GM11168 (cell line): ENCODE results near the gene KRTAP12-1.
"Not testable (repeated sequence)": the region's sequence is repeated elsewhere in the genome, so short reads cannot be mapped to it uniquely, and the experiment has no call there.

Source experiments
- in situ Hi-C: fragments of 300-500 bp; cut with MboI; formaldehyde crosslinking; loops from one replicate; pipeline ENCODE4 v1.12.0; 2022; ENCODE audit warnings: low sequenced_read_pairs; ENCODE audit not compliant: unreplicated experiment

Gene KRTAP12-1

GRCh38 chr21:44681152-44681551, 811 bp downstream of the KRTAP12-1 start:
- in situ Hi-C loops = no loop called here

GRCh38 chr21:44677881-44678280, 4.1 kb downstream of the KRTAP12-1 start:
- in situ Hi-C loops = no loop called here

DNA sequence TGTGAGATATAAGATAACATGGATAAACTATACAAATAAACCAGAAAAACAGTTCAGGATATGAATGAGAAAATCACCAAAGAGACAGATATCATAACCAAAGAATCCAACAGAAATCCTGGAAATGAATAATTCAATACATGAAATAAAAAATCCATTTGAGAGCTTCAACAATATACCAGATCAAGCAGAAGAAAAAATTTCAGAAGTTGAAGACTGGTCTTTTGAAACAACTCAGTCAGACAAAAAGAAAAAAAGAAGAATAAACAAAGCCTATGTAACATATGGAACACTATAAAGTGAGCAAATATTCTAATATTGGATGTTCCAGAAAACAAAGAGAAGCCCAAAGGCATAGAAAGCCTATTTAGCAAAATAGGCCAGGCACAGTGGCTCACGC, 10.1 kb downstream of the KRTAP12-1 start:
- in situ Hi-C loops = no loop called here

GRCh38 chr21:44670642-44671432, 11.1 kb downstream of the KRTAP12-1 start:
- in situ Hi-C loops = no loop called here

DNA sequence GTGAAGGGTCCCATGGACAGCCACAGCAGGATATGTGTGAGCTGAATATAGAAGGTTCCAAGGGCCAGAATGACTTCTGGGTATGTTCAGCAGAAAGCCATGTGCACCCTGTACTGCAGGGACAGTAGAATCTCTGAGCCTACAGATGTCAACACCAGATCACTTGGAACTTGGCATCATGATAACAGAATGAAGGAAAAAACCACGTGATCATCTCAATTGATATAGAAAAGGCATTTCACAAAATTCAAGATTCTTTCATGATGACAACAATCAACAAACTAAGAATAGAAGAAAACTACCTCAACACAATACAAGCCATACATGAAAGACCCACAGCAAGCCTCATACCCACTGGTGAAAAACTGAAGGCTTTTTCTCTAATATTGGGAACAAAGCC, 14.4 kb downstream of the KRTAP12-1 start:
- in situ Hi-C loops = no loop called here

DNA sequence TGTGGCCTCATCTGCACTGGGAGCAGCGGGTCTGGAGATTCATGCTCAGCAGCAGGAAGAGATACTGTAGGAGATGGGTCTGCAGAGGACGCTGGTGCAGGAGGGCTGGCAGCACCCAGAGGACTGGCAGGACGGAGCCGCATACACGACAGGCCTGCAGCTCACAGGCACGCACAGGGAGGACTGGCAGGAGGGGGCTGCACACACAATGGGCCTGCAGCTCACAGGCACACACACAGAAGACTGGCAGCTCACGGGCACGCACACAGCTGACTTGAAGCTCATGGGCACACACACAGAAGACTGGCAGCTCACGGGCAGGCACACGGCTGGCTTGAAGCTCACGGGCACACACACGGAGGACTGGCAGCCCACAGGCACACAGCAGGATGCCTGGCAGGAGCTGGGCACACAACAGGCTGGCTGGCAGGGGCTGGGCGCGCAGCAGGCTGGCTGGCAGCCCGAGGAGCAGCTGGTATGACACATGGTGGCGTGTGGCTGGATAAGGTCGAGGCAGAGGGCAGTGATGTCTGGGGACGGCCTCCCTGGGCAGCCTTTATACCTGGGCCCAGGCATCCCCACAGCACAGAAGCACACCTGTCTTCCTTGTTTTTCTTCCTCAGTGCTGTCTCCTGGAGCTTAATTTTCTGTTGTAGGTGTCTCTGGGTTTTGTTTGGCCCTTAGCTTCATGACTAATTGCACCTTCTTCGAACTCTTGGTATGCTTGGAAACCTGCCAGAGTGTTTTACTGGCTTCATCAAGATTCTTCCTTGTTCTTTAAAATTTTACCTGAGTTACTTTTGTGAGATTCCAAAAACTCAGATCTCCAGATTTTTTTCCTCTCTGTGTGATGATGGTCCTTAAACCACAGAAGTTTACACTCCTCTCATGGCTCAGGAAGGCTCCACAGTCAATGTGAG, 15.3 kb downstream of the KRTAP12-1 start, which contains the start of gene KRTAP12-2:
Gene KRTAP12-2, minus strand, starts transcription at position 527 of the 920 bp plus-strand sequence. Its CDS starts 41 bp downstream, at position 486.
- in situ Hi-C loops = no loop called here

- in situ Hi-C loops = no loop called here
Measured at GRCh38 chr21:44664691-44665090, 17.3 kb downstream of the KRTAP12-1 start.

DNA sequence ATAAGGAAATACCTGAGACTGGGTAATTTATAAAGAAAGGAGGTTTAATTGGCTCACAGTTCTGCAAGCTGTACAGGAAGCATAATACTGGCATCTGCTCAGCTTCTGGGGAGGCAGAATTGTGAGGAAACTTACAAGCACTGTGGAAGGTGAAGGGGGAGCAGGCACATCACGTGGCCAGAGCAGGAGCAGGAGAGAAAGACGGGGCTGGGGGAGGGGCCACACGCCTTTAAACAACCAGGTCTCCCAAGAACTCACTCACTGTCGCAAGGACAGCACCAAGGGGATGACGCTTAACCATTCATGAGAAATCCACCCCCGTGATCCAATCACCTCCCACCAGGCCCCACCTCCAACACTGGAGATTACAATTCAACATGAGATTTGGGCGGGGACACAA, 20.4 kb downstream of the KRTAP12-1 start:
- in situ Hi-C loops = not testable (repeated sequence)

DNA sequence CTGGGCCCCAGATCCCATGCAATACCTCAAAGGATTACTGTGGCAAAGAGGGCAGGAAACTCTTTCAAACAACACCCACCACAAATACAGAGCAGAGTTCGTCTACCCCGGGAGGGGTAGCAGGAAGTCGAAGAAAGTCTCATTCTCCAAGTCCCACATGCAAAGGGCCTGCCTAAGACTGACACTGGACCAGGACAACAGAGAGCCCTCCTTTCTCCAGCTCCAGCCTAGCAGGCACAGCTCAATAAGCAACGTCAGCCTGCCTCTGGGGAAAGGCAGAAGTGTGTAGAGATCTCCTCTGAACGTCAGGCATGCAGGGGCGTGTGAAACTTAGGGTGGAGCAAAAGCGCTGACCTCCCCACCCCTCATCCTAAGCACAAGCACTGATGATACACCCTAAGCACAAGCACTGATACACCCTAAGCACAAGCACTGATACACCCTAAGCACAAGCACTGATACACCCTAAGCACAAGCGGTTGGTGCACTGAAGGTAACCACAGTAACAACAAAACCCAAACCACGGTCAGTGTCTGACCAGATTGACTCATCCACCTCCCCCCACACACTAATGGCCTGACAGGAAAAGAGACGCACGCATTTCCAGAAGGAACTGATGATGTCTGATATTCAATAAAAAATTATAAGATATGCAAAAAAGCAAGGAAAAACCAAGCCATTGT, 22.9 kb downstream of the KRTAP12-1 start:
- in situ Hi-C loops = no loop called here

GRCh38 chr21:44658541-44658910, 23.4 kb downstream of the KRTAP12-1 start:
- in situ Hi-C loops = no loop called here

DNA sequence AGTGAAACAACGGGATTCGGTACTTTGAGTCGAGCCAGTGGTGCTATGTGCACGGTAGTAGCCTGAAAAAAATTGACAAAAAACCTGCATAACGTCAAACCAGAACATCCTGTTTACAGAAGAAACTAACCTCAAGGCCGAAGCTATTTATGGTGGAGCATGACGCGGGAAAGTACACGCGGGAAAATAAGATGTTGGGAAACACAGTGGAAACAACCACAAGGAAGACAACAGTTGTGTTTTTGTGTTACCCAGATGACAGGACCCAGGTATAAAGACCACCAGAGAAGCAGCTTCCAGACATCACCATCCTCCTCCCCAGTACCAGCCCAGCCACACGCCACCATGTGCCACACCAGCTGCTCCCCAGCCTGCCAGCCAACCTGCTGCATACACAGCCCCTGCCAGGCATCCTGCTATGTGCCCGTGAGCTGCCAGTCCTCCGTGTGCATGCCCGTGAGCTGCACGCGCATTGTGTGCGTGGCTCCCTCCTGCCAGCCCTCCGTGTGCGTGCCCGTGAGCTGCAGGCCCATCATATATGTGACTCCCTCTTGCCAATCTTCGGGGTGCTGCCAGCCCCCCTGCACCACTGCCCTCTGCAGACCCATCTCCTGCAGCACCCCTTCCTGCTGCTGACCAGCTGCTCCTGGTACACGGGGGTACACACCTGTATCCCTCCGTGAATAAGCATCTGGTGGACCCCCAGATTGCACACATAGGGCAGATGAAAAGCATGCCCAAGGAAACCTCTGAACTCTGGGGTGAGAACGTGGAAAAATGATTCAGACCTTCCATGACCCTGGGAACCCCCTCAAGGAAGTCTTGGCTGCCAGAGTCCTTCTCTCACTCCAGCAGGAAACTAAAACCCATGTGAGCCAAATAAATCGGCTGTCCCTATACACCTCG, 24.1 kb downstream of the KRTAP12-1 start, which contains the start of gene KRTAP12-3:
Gene KRTAP12-3, plus strand, starts transcription at position 298 of the 906 bp plus-strand sequence. Its CDS starts 48 bp downstream, at position 346.
- in situ Hi-C loops = no loop called here

DNA sequence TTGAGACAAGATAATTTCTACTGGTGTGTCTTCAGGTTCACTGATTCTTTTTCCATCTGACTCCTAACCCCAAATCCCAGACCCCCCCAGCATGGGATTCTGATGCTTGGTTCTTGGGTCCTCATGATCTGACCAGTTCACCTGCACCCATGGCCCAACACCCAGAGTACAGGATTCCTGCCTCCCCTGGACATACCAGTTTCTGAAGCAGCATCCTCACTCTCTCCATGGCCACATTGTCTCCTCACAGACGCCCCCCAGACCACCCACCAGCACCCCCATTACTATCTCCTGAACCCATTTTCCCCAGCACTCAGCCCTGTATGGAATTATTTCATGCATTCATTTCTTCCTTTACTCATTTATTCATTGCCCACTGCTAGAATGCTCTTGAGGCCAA, 25.1 kb downstream of the KRTAP12-1 start:
- in situ Hi-C loops = no loop called here

DNA sequence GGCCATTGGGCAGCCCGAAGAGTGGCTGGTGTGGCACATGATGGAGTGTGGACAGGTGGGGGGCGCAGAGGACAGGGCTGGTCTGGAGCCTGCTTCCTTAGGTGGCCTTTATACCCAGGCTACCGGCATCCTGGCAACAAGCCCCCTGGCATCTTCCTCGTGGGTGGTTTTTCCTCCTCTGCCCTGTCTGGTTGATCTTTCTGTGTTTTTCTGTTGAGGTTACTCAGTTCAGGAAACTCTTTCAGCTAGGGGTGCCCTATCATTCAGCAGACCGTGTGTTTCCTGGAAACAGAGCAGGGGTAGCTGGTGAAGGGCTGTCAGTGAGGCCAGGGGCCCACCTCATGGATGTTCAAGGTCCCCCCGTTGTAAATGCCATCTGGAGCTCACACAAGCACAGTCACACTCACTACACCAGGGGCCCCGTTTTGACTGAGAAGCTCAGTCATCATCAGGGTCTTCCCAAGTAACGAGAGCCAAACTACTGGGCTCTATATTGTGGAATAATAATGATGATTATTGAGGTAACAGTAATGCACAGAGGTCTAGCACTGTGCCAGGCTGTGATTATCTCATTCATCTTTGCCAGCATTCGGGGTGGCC, 27.3 kb downstream of the KRTAP12-1 start, which contains the start of gene KRTAP12-4:
Gene KRTAP12-4, minus strand, starts transcription at position 84 of the 600 bp plus-strand sequence. Its CDS starts 45 bp downstream, at position 39.
- in situ Hi-C loops = no loop called here

DNA sequence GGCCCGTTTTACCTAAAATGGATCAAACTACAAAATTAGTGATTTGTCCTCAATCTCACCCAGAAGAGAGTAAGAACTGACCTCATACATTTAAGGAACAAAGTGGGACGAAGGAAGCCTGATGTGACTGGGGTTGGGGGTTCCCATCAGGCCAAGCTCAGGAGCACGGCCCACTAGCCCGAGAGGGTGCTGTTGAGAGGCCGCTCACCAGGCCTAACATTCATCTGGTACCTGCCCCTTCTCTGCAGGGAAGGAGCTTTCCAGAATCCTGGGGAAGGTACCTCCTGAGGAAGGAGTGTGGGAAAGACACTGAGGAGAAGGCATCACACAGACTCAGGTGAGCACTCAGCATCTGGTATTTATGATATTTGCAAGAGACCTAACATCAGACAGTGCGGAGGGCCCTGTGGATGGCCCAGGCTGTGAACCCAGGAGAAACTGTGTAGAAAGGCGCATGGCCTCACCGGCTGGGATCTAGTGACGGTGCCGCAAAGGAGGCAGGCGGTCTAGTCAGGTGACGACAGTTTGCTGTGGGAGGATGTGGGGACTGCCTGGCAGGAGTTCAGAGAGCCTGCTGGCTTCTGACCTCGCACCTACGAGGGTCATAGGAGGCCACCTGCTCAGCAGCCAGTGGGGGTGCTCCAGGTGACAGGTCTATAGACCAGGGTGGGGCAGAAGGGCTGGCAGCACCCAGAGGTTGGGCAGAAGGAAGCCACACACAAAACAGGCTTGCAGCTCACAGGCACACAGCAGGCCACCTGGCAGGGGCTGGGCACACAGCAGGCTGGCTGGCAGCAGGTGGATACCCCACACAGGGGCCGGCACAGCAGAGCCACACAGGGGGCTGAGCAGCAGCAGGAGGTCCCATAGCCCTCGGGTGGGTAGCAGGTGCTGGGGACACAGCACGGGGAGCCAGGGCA, 28.0 kb downstream of the KRTAP12-1 start:
- in situ Hi-C loops = no loop called here

DNA sequence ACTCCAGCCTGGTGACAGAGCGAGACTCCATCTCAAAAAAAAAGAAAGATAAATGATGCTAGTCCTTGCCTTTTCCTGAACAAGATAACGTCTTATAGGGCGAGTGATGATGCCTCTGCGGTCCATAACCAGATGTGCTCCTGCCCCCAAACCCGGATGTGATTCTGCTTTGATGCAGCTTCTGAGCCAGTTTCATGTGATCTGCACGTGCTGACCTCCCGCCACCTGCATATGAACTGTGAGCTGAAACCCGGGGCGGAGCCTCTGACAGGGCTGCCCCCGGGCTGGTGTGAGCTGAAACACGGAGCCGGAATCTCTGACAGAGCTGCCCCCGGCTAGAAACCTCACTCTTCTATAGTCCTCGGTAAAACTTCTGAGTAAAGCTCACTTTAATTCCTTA, 28.8 kb downstream of the KRTAP12-1 start:
- in situ Hi-C loops = no loop called here

DNA sequence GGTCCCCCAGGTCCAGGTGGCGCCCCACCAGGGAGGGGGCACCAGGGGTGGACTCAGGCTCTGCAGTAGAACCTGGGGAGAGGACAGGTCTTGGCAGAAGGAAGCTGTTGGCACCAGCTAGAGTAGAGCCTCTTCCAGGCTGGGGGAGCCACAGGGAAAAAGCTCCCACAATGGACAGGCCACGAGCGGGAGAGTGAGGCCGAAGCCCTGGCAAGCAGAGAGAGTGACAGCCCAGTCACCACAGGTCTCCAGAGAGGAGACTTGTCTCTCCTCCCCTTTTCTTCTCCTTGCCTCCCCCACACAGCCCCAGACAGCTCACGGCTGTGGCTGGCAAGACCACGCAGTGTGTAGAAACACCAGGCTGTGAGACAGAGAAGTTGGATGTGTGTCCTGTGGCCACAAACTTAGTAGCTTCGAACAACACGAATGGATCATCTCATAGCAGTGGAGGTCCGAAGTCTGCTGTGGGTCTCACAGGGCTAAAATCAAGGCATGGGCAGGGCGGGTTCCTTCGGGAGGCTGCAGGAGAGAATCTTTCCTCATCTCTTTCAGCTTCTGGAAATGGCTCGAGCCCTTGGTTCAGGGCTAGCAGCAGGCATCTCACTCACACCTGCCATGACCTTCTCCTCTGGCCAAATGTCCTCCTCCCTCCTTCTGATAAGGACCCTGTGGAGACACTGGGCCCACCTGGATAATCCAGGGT, 30.8 kb downstream of the KRTAP12-1 start:
- in situ Hi-C loops = no loop called here

- in situ Hi-C loops = no loop called here
Measured at GRCh38 chr21:44650265-44650972, 31.5 kb downstream of the KRTAP12-1 start.
